ENCODE measurements around the gene ANKRD16. TPM values are rescaled to one million over a fixed set of nuclear protein-coding genes. Genes with fewer than 3 reads are reported as not detected.

ANKRD16 gene
- total RNA-seq: 7.1 and 9.2 TPM in 2 replicates

GRCh38 chr10:5889624-5890451, at the start of gene ANKRD16, which contains the start of gene FBH1:
Gene ANKRD16 (minus strand): TSS chr10:5889893. CDS start chr10:5889354, 539 bp downstream.
Gene FBH1 (plus strand): TSS chr10:5890243. CDS start chr10:5890346, 103 bp downstream.

GRCh38 chr10:5813341-5814109, 76.2 kb downstream of the ANKRD16 start, which contains the start of gene GDI2:
Gene GDI2 (minus strand): TSS chr10:5813434. CDS start chr10:5813258, 176 bp downstream.

Other genes starting within 250 kb of the ANKRD16 start
- 9.0 and 11.0 TPM in 2 replicates for gene ASB13, start 223.3 kb downstream of the ANKRD16 start, total RNA-seq
- 33.2 and 38.3 TPM in 2 replicates for gene TASOR2, start 205.1 kb downstream of the ANKRD16 start, total RNA-seq
- gene GDI2, start 76.5 kb downstream of the ANKRD16 start, total RNA-seq: 385 and 432 TPM in 2 replicates
- gene FBH1, start 350 bp upstream of the ANKRD16 start, total RNA-seq: 79.6 and 98.9 TPM in 2 replicates
- 11.9 and 15.6 TPM in 2 replicates for gene IL15RA, start 87.7 kb upstream of the ANKRD16 start, total RNA-seq
- not detected in 2 replicates for gene IL2RA, start 172.5 kb upstream of the ANKRD16 start, total RNA-seq
- gene RBM17, start 199.1 kb upstream of the ANKRD16 start, total RNA-seq: 15.3 and 27.1 TPM in 2 replicates

Data from myometrial cell (primary cell).